ENCODE measurements around the gene SHQ1.

DNA sequence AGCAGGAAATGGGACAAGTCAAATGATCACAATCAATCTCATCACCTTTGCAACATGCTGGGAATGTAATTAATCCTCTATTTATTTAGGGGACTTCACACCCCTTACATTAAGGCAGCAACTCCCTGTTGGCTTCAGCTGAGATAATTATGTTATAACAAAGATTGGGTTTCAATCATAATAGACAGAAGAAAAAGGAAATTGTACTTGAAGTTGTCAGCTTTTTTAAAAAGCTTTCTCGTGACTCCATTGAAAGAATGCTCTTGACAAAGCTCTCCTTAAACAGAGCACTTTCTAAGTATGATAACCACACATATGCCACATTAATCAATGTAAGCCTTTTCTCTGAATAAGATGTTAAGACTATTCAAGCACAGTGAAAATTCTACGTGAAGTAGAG, 65.7 kb downstream of the SHQ1 start:
- TF ChIP-seq, protein P1, sequence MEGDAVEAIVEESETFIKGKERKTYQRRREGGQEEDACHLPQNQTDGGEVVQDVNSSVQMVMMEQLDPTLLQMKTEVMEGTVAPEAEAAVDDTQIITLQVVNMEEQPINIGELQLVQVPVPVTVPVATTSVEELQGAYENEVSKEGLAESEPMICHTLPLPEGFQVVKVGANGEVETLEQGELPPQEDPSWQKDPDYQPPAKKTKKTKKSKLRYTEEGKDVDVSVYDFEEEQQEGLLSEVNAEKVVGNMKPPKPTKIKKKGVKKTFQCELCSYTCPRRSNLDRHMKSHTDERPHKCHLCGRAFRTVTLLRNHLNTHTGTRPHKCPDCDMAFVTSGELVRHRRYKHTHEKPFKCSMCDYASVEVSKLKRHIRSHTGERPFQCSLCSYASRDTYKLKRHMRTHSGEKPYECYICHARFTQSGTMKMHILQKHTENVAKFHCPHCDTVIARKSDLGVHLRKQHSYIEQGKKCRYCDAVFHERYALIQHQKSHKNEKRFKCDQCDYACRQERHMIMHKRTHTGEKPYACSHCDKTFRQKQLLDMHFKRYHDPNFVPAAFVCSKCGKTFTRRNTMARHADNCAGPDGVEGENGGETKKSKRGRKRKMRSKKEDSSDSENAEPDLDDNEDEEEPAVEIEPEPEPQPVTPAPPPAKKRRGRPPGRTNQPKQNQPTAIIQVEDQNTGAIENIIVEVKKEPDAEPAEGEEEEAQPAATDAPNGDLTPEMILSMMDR (IDR thresholded peaks at IDR 0.05) = no peak
- TF ChIP-seq POLR2AphosphoS5 (IDR thresholded peaks at IDR 0.05) (no peak), EP300 (IDR thresholded peaks at IDR 0.05) (no peak)

Measured in esophagus muscularis mucosa (tissue), 4 donors.